Tibial nerve (tissue), 3 donors: Measurements from ENCODE around the gene EPHA3.

ENCODE experiments used
- POLR2A ChIP-seq, 2 donors: fragments of 450-650 bp; IDR thresholded peaks; one replicate each; pipeline ENCODE4 v1.6.1; 2017; ENCODE audit warnings: antibody characterized with exemption in 2 of 2, mild to moderate bottlenecking in 2 of 2, moderate library complexity in 2 of 2
- TF ChIP-seq, protein P1 (sequence below), 5 experiments: fragments of 200-600 bp in 3 of 5; fragments of 450-650 bp in 2 of 5; sonication (generic) in 3 of 5; IDR thresholded peaks; one replicate each; pipeline ENCODE4 v1.5.1; 2016 to 2019; ENCODE audit warnings: antibody characterized with exemption in 5 of 5, mild to moderate bottlenecking in 3 of 5, moderate library complexity in 2 of 5

DNA sequence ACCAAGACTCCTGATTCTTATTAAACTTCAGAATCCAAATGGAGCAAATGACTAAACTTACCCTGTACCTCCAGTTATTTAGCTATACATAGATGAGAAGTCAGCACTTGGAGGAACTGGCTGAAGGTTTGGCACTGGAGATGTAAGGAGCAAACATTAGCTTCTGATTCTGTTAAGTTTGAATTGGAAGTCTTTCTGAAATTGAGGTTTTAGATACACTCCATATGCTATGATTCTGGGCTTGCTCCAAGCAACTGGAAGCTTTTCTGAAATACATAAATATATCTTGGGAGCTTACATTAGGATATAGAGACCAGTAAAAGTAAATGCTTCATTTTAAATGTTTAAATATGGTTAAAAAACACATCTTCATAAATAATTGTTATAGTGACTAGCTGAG lies 333.7 kb downstream of the EPHA3 start:
- TF ChIP-seq, protein P1, sequence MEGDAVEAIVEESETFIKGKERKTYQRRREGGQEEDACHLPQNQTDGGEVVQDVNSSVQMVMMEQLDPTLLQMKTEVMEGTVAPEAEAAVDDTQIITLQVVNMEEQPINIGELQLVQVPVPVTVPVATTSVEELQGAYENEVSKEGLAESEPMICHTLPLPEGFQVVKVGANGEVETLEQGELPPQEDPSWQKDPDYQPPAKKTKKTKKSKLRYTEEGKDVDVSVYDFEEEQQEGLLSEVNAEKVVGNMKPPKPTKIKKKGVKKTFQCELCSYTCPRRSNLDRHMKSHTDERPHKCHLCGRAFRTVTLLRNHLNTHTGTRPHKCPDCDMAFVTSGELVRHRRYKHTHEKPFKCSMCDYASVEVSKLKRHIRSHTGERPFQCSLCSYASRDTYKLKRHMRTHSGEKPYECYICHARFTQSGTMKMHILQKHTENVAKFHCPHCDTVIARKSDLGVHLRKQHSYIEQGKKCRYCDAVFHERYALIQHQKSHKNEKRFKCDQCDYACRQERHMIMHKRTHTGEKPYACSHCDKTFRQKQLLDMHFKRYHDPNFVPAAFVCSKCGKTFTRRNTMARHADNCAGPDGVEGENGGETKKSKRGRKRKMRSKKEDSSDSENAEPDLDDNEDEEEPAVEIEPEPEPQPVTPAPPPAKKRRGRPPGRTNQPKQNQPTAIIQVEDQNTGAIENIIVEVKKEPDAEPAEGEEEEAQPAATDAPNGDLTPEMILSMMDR (IDR thresholded peaks at IDR 0.05): no peak
- TF ChIP-seq POLR2A (IDR thresholded peaks at IDR 0.05): no peak
